ENCODE results near the gene DNLZ.
A peak's percentile ranks its signal among the peaks of the same experiment; 100 is the strongest.

Gene DNLZ

DNA sequence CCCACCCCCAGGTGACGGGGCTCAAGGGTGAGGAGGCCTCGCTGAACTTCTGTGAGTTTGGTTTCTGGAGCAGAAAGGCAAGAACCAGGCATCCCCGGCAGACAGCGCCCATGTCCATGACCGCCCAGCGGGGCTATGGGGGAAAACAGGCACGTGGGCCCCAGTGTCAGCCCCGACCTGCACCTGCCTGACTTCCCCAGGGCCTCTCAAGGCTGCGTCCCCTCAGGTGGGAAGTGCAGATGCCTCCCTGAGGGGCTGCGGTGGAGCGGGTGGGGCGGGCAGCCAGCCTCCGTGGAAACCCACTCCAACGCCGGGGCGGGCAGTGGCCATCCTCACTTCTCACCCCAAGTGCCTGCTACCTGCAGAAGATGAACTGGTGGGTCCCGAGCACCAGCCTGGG is 16.8 kb upstream of the DNLZ start:
- in situ Hi-C loops (cut with HindIII; ENCODE audit: low pct_ligation_motif_present, low pct_unique_long_range_greater_than_20kb, low sequenced_read_pairs) = no loop called here
- DNase-seq = no peak

DNA sequence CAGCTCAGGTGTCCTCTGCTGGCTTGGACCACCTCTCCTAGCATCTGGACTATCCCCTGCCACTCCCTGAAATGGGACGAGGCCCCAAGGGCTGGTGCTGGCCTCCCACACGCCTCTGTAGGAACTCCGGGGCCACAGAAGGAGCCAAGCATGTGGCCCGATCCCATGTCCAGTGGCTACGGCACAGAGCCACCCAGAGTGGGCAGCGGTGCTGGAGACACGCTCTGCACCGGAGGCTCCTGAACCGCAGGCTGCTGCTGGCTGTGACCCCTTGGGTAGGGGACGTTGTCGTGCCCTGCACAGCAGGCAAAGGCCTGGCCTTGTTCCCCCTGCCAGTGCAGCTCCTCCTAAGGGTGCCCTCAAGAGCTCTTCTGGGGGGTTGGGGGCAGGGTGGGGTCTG is 16.3 kb upstream of the DNLZ start:
- DNase-seq = no peak
- in situ Hi-C loops (cut with HindIII; ENCODE audit: low pct_ligation_motif_present, low pct_unique_long_range_greater_than_20kb, low sequenced_read_pairs) = no loop called here

DNA sequence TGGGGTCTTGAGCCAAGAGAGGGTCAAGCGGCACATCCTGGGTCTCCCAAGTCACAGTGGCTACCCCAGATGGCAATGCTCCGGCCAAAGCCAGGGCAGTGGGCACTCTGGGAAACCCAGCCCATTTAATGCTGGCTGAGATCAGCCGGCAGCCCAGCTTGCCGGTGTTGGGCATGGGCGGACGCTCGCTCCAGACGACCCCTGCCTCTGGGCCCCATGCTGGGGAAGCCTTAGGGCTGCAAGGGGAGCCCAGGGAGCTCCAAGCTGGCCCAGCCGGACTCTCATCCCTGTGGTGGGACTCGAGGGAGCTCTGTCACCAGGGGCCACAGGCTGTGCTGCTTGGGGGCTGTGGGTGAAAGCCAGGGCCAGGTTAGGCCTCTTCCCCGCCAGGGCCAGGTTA is 15.9 kb upstream of the DNLZ start:
- in situ Hi-C loops (cut with HindIII; ENCODE audit: low pct_ligation_motif_present, low pct_unique_long_range_greater_than_20kb, low sequenced_read_pairs) = no loop called here
- no peak for DNase-seq

DNA sequence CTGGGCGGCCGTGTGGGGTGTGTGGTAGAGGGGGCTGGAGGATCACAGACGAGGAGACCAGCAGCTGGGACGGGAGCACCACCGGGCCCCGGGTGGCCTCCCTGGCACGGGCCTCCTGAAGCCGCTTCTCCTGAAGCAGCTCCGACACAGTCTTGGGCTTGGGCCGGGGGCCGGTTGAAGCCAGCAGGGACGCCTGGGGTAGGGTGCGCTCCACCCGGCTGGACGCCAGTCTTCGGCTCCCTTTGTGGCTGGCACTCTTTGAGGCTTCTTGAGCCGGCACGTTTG is 15.4 kb upstream of the DNLZ start:
- in situ Hi-C loops (cut with HindIII; ENCODE audit: low pct_ligation_motif_present, low pct_unique_long_range_greater_than_20kb, low sequenced_read_pairs) = no loop called here
- no peak for DNase-seq

DNA sequence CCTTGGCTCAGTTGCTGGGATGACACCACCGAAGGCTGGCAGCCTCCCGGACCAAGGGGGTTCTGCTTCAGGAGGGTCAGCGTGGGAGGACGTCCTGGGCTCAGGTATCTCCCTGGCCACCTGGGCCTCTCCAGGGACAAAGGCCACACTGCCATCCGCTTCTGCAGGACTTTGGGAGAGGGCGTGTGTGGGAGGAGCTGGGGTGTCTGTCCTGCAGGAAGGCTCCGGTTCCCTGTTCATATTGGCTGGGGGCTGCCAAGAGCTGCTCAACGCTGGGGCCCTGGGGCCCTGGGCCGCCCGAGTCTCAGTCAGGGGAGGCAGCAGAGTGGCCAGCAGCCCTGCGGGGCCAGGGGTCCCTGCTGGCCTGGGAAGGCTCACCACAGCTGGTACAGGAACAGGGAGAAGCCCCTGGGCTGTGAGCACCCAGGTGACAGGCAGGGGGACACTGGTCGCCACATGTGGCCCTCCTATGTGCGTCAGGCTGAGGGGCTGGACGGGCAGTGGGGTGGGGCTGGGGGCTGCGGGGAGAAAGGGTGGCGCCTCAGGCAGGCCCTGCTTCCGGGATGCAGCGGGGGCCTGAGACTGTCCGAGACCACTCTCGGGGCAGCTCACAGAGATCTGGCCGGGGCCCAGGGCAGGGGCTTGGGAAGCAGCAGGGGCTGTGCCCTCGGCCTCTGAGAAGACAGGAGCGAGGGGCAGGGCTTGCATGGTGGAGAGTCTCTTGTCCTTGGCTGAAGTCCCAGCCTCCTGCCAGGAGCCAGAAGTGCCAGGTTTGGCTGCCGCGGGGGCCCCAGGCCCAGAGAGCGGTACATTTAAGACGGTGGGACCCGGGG is 14.8 kb upstream of the DNLZ start:
- DNase-seq = no peak
- in situ Hi-C loops (cut with HindIII; ENCODE audit: low pct_ligation_motif_present, low pct_unique_long_range_greater_than_20kb, low sequenced_read_pairs) = no loop called here

DNA sequence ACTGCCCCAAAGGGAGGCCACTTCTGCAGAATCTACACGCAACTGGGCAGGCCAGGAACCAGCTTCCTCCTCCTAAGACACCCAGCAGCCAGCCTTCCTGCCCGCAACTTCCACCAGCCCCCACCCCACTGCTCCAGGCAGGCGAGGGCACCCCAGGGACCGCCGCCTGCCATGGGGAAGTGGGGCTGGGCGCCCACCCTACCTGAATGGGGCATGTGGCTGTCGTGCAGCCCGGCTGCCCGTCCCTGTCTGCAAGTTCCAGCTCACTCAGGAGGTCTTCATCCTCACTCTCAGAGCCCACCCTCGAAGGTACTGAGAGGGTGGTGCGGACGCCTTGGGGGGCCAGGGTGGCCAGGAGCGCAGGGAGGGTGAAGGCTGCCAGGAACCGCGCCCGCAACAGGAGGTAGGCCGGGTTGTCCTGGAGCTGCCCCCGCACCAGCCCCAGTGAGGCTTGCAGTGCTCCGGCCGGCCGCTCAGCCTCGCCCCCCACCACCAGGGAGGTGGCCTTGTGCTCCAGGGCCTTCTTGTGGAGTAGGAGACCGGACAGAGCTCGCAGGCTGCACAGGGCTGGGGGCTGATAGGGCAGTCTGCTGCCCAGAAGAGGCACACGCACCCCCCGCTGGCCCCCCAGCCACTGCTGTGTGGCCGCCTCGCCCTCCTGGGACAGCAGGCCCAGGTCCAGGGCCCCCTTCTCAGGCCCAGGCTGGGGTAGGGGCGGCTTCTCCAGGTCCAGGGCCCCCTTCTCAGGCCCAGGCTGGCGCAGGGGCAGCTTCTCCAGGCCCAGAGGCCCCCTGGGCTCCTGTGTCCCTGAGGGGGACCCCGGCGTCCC is 14.0 kb upstream of the DNLZ start:
- in situ Hi-C loops (cut with HindIII; ENCODE audit: low pct_ligation_motif_present, low pct_unique_long_range_greater_than_20kb, low sequenced_read_pairs) = no loop called here
- no peak for DNase-seq

DNA sequence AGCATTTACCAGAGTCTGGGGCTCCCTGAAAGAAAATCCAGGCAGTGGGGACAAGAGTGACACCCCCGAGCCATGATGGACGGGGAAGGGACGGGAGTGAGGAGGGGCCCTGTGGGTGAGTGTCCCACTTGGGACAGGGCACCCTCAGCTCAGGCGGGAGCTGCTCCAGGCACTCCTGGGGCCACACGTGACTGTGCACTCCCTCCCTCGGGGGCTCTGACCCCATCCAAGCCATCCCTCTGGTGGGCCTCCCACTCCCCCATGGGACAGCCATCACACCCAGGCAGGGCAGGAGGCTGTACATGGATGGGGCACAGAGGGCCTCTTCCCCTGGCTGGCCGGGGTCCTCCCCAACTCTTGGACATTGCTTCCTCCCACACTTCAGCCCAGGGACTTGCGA is 12.9 kb upstream of the DNLZ start:
- no peak for DNase-seq
- in situ Hi-C loops (cut with HindIII; ENCODE audit: low pct_ligation_motif_present, low pct_unique_long_range_greater_than_20kb, low sequenced_read_pairs) = no loop called here

DNA sequence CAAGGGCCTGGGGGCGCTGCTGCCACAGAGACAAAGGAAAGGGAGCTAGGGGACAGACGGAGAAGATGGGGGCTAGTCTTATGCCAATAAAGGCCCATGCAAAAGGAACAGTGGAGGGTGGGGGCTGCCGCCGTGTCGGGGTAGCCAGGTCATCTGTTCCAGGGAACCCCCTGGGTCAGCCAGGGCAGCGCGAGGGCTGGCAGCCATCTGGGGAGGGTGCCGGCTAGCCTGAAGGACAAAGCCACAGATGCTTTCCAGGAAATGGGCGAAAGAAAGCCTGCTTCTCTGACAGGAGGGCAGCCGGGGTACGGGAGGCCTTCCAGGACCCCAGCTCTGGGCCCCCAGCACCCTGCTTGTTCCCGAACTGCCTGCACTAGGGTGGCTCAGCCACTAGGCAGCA is 11.6 kb upstream of the DNLZ start:
- in situ Hi-C loops (cut with HindIII; ENCODE audit: low pct_ligation_motif_present, low pct_unique_long_range_greater_than_20kb, low sequenced_read_pairs) = no loop called here
- DNase-seq = no peak

DNA sequence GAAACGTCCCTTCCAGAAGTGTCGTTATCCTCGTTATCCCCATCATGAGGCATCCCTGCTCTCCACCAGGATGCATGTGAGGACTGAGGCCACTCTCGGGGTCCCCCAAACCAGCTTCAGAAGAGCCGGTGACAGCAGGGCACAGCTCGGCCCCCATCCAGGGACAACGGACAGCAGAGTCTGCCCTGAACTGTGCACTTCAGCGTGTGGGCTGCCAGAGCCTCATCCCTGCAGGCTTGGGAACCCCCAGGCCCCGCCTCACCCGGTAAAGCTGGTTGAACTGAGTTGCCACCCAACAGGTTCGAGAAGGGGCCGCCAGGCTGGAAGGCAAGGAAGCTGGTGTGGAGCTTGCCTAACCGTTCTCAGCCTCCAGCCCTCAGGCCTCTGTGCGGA is 10.6 kb upstream of the DNLZ start:
- no peak for DNase-seq
- in situ Hi-C loops (cut with HindIII; ENCODE audit: low pct_ligation_motif_present, low pct_unique_long_range_greater_than_20kb, low sequenced_read_pairs) = no loop called here

DNA sequence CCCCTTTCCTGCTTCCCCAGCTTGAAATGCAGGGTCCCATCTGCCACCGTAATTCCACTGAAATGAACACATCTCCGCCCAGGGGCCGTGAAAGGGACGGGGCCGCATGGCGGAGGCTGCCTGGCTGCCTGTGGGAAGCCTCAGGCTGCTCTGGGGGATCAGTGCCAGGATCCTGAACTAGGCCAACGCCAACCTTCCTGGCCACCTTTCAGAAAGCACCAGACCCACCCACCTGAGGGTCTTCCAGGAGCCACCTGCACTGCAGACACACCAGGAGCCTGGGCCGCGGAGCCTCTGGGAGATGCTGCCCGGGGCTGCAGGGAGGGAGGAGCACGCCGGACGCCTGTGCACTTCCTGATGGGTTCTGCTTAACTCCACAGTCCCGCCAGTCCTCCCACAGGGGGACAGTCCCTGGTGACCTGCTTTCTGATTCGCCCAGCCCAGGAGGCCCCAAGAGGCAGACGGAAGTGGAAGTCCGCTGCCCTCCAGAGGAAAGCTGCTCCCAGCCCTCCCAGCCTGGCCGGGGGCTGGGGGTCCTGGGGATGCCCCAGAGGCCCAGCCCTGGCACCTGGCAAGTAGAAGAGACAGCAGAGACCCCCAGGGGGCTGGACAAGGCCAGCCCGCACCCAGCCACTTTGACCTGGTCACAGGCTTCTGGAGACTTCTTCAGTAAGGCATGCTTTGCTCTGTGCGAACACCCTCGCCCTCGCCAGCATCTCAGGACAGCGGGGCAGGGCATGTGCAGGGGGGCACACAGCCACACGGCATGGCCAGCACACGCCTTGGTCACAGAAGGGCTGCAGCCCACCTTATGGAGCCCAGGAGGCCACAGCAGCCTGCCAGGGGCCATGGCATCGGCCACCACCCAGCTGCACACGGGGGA is 10.0 kb upstream of the DNLZ start, which contains the start of gene CARD9:
Gene CARD9 (minus strand): TSS at position 370 of the 883 bp plus-strand sequence. CDS start 1,591 bp downstream, outside the sequence.
- in situ Hi-C loops (cut with HindIII; ENCODE audit: low pct_ligation_motif_present, low pct_unique_long_range_greater_than_20kb, low sequenced_read_pairs) = no loop called here

DNA sequence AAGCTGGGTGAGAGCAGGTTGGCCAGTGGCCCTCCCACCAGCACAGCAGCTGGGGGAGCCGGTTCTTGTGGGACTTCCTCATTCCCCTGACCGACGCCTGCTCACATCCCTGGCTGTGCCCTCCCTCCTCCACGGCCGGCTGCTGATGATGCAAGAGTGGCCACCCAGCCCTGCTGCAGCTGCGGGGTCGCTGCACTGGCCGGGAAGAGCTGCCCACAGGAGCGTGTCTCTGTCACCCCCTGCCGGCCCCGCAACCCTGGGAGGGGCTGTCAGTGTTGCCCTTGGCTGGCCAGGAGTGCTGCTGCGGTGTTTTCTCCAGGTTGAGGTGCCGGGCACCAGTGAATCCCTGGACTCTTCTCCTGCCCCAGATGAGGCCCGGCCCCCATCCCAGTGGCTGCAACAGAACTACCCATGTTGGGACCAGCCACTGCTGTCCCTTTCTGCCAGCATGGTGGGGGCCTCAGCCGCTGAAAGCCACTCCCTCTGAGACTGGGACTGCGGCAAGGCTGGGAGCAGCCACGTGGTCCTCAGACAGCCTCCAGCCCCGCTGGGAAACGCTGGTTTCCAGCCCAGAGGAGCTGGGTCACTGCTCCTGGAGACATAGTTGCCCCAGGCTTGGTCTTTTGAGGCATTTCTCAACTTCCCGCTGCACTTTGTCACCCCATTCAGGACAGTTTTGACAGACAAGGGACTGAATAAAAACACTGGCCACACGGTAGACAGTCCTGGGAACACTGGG is 9.2 kb upstream of the DNLZ start:
- peak; percentile 72 for DNase-seq
- in situ Hi-C loops (cut with HindIII; ENCODE audit: low pct_ligation_motif_present, low pct_unique_long_range_greater_than_20kb, low sequenced_read_pairs) = no loop called here

More for the DNA sequence above, 10.0 kb upstream of the DNLZ start, which contains the start of gene CARD9:
- DNase-seq = no peak

DNA sequence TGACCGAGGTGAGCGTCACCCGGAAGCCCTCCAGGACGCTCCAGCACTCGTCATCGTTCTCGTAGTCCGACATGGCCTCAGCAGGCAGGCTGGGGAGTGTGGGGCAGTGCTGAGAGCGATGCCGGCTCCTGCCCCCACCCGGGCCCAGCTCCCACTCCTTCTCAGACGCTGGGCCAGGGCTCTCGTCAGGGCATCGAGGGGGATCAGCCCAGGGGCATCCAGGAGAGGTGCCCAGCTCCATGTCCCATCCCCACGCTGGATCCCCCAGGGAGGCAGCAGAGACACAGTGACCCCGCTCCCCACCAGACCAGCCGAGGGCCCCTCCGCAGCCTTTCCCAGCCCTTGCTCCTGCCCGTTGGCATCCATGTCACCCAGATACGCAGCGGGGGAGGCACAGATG is 8.5 kb upstream of the DNLZ start:
- DNase-seq = no peak
- in situ Hi-C loops (cut with HindIII; ENCODE audit: low pct_ligation_motif_present, low pct_unique_long_range_greater_than_20kb, low sequenced_read_pairs) = no loop called here

DNA sequence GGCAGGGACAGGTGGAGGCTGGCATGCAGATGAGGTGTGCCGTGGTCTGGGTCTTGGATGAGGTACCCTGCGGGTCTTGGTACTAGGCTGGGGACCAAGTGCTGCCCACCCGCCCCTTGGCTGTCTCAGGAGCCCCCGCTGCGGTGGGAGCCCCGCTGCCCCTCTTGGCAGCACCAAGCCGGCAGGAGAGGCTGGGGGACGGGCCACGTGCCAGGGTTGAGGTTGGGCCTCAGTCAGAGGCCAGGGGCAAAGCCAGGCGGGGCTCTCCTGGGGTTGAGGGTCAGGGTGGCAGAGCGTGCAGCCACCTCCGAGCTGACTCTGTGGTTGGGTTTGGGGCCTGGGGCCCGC is 8.0 kb upstream of the DNLZ start:
- DNase-seq = no peak
- in situ Hi-C loops (cut with HindIII; ENCODE audit: low pct_ligation_motif_present, low pct_unique_long_range_greater_than_20kb, low sequenced_read_pairs) = no loop called here

DNA sequence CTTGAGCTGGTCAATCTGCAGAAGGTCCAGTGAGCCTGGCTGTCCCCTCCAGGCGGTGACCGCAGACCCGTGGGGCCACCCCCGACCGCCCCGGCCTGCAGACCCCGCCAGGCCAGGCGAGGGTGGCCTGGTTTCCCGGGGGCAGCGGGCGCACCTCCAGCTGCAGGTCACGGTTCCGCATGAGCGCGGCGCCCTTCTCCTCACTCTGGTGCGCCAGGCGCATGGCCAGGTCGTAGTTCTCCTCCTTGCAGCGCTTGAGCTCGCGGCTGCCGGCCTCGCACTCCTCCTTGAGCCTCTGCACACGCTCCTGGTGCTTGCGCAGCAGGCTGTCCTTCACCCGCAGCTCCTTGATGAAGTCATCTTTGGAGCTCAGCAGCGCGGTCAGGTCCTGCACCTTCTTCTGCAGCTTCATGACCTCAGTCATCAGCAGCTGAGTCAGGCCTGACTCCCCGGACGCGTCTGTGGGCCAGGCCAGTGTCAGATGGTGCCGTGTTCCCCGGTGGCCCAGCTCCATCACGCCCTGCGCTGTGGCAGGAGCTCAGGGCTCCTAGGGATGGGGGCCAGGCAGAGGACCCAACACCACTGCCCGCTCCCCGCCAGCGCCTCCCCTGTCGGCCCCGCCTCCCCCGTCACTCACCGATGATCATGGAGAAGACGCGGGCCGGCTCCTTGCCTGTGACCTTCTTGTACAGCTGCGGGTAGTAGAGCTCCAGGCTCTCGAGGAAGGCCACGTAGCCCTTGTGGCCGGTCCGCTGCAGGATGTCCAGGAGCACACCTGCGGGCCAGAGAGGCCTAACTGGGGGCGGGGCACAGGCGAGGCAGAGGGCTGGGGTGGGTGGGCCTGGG is 7.4 kb upstream of the DNLZ start:
- in situ Hi-C loops (cut with HindIII; ENCODE audit: low pct_ligation_motif_present, low pct_unique_long_range_greater_than_20kb, low sequenced_read_pairs) = no loop called here
- no peak for DNase-seq

DNA sequence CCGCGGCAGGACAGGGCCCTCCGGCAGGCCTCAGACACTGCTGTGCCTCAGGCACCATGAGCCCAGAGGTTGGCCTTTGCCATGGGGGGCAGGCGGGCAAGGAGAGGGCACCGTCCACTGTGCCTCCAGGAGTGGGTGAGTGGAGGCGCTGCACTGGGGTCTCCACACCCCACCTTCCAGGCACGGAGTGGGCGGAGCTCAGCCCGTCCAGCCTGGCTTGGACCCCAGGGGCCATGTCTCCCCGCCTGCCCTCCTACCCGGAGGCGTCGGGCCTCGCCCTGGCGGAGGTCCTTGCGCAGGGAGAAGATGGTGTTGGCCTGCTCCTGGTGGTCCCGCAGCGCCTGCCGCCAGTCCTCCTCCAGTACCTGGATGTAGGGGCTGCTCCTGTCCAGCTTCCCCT is 6.5 kb upstream of the DNLZ start:
- in situ Hi-C loops (cut with HindIII; ENCODE audit: low pct_ligation_motif_present, low pct_unique_long_range_greater_than_20kb, low sequenced_read_pairs) = no loop called here
- no peak for DNase-seq

DNA sequence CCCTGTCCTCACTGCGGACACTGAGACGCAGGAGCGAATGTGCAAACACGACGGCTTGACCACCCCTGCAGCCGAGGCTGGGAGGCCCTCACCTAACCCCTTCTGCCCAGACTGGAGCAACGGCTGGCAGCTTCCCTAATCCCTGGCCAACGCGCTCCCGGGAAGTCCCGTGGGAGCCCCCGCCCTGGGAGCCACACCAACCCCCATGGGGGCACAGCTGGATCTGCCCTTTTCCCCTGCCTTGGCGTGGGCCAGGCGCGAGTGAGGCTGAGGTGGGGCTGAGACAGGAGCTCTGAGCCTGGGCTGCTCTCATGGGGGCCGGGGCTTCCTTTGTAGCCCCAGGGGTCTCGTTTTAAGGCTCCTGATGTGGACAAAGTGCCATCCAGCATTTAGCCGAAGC is 4.6 kb upstream of the DNLZ start:
- in situ Hi-C loops (cut with HindIII; ENCODE audit: low pct_ligation_motif_present, low pct_unique_long_range_greater_than_20kb, low sequenced_read_pairs) = no loop called here

DNA sequence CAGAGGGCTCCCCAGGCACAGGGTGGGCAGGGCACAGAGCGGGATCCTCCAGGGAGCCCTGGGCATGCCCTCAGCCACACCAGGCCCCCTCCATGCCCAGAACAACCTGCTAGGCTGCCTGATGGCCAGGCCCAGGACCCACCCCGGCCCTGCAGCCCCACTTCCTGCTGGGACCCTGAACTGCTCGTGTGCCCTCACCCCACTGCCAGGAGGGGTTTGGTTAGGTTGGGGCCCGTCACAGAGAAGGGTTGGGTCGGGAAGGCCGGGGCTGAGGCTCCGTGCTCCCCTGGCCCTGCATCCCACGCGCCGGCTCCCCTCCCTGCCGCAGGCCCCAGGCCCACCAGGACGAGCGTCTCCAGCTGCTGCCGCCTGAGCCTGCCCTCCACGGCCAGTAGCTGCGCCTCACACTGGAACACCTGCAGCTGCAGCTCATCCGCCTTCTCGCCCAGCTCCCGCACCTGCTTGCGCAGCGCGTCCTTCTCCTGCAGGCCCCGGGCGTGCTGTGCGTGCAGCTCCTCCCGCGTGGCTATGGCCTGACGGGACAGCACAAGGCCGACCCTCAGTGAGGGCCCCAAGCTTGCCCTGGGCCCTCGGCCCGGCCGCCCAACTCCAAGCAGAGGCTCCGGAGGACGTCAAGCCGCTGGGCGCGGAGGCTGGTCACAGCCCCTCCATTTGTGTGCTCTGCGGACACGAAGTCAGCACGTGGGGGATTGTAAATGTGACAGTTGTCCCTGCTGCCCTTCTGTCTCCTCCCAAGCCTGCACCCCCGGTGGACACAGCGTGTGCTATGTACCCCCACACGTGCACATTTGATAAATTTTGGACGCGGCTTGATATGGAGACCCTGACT is 4.0 kb upstream of the DNLZ start:
- in situ Hi-C loops (cut with HindIII; ENCODE audit: low pct_ligation_motif_present, low pct_unique_long_range_greater_than_20kb, low sequenced_read_pairs) = no loop called here
- DNase-seq = no peak

More for the DNA sequence above, 4.6 kb upstream of the DNLZ start:
- DNase-seq = no peak
